H1 (cell line): ENCODE results near the gene SOX10. TPM values are rescaled to one million over a fixed set of nuclear protein-coding genes. Genes with fewer than 3 reads are reported as not detected.

ENCODE experiments used
- CTCF ChIA-PET: fragments of 300-600 bp; sonication (Branson Sonifier 250); formaldehyde crosslinking; loops from one replicate; lab custom pipeline; 2021; ENCODE audit not compliant: partially characterized antibody; lab: Charles Lee
- POLR2A ChIA-PET: fragments of 300-600 bp; sonication (Branson Sonifier 250); formaldehyde crosslinking; loops from one replicate; lab custom pipeline; 2021; ENCODE audit warnings: inconsistent platforms; ENCODE audit not compliant: partially characterized antibody; lab: Charles Lee
- DNase-seq, 2 experiments: peaks; one replicate each; pipeline versions ENCODE4 v3.0.0 to v3.0.0-alpha.2; 2010 to 2022; ENCODE audit warnings: low spot score in 2 of 2, low read depth in 1 of 2, mixed read lengths in 1 of 2
- FAIRE-seq: peaks from 2 replicates; lab custom pipeline; 2011; peaks lifted over from hg19 to GRCh38; lab: Jason Lieb, UNC
- H2AFZ ChIP-seq: 2 replicates; pipeline ENCODE4 v1.8.1; 2012; ENCODE audit warnings: low read length, inconsistent platforms
- H2AK5ac ChIP-seq: 2 replicates; pipeline ENCODE4 v1.6.1; 2013; ENCODE audit warnings: low read depth, low read length
- H2BK120ac ChIP-seq: replicated peaks from 2 replicates; pipeline ENCODE3; 2013; ENCODE audit warnings: low read depth, low read length, inconsistent platforms
- H2BK12ac ChIP-seq: 2 replicates; pipeline ENCODE4 v1.6.1; 2013; ENCODE audit warnings: low read depth, low read length
- H2BK15ac ChIP-seq: 2 replicates; pipeline ENCODE4 v1.6.1; 2013; ENCODE audit warnings: low read length
- H2BK20ac ChIP-seq: 2 replicates; pipeline ENCODE4 v1.6.1; 2013; ENCODE audit warnings: low read length
- H2BK5ac ChIP-seq: 2 replicates; pipeline ENCODE4 v1.6.1; 2013; ENCODE audit warnings: low read depth, low read length
- H3K14ac ChIP-seq: 2 replicates; pipeline ENCODE4 v1.6.1; 2013; ENCODE audit warnings: inconsistent platforms; ENCODE audit not compliant: insufficient read length
- H3K18ac ChIP-seq: 2 replicates; pipeline ENCODE4 v1.6.1; 2013; ENCODE audit warnings: low read length; ENCODE audit errors: extremely low read depth
- H3K23ac ChIP-seq: 2 replicates; pipeline ENCODE4 v1.6.1; 2013; ENCODE audit warnings: inconsistent platforms; ENCODE audit not compliant: insufficient read length
- H3K23me2 ChIP-seq: 2 replicates; pipeline ENCODE4 v1.6.1; 2013; ENCODE audit warnings: low read depth, low read length
- H3K27ac ChIP-seq: 2 replicates; pipeline ENCODE4 v1.6.1; 2011; ENCODE audit warnings: low read depth, low read length, inconsistent platforms
- H3K27me3 ChIP-seq, 4 experiments: replicated peaks in 1 of 4; 1 replicate in 1 of 4; 2 replicates in 3 of 4; pipeline versions ENCODE4 v1.6.1 to v1.8.1; 2011 to 2013; ENCODE audit warnings: low read length in 3 of 4, mild to moderate bottlenecking in 3 of 4, inconsistent platforms in 2 of 4, mixed read lengths in 2 of 4, moderate library complexity in 1 of 4; ENCODE audit not compliant: control insufficient read depth in 3 of 4, insufficient read depth in 3 of 4; ENCODE audit errors: extremely low read depth in 1 of 4
- H3K36me3 ChIP-seq, 4 experiments: 2 replicates each; pipeline versions ENCODE4 v1.6.1 to v1.8.1; 2011 to 2013; ENCODE audit warnings: mild to moderate bottlenecking in 4 of 4, low read length in 3 of 4, moderate library complexity in 2 of 4, control low read depth in 1 of 4, inconsistent platforms in 1 of 4; ENCODE audit not compliant: insufficient read depth in 4 of 4, control insufficient read depth in 2 of 4
- H3K4ac ChIP-seq: replicated peaks from 2 replicates; pipeline ENCODE3; 2013; ENCODE audit warnings: low read length, low read depth, mixed read lengths, inconsistent platforms; ENCODE audit not compliant: insufficient read length
- H3K4me1 ChIP-seq, 4 experiments: replicated peaks in 1 of 4; 1 replicate in 1 of 4; 2 replicates in 3 of 4; pipeline versions ENCODE4 v1.6.1 to v1.8.1; 2011 to 2013; ENCODE audit warnings: low read length in 3 of 4, inconsistent platforms in 2 of 4, mixed read lengths in 1 of 4; ENCODE audit not compliant: insufficient read depth in 4 of 4, control insufficient read depth in 3 of 4
- H3K4me2 ChIP-seq, 2 experiments: 2 replicates each; pipeline versions ENCODE4 v1.6.1 to v1.8.1; 2011 to 2013; ENCODE audit warnings: low read depth in 2 of 2, low read length in 2 of 2, control low read depth in 1 of 2, inconsistent platforms in 1 of 2, mild to moderate bottlenecking in 1 of 2; ENCODE audit not compliant: insufficient read depth in 1 of 2
- H3K4me3 ChIP-seq, 4 experiments: fragments of 200-600, 300-600 bp in 1 of 4; sonication (generic), shearing (Covaris generic), sonication (Bioruptor Twin) in 1 of 4; 2 replicates each; pipeline versions ENCODE4 v1.5.1 to v1.8.1; 2011 to 2016; ENCODE audit warnings: low read length in 4 of 4, low read depth in 3 of 4, control low read depth in 2 of 4, inconsistent platforms in 2 of 4, mild to moderate bottlenecking in 2 of 4, mixed read lengths in 1 of 4, moderate library complexity in 1 of 4; ENCODE audit not compliant: insufficient read depth in 2 of 4; ENCODE audit errors: extremely low read depth in 1 of 4
- H3K56ac ChIP-seq: replicated peaks from 2 replicates; pipeline ENCODE3; 2013; ENCODE audit warnings: low read depth, mild to moderate bottlenecking, mixed read lengths, low read length, inconsistent platforms; ENCODE audit not compliant: insufficient read length
- H3K79me1 ChIP-seq: 2 replicates; pipeline ENCODE4 v1.6.1; 2013; ENCODE audit warnings: low read depth, low read length, control low read depth
- H3K79me2 ChIP-seq, 2 experiments: 2 replicates each; pipeline versions ENCODE4 v1.6.1 to v1.8.1; 2012 to 2013; ENCODE audit warnings: low read length in 2 of 2, mild to moderate bottlenecking in 2 of 2, inconsistent platforms in 1 of 2; ENCODE audit not compliant: insufficient read depth in 2 of 2, control insufficient read depth in 1 of 2
- H3K9ac ChIP-seq, 4 experiments: replicated peaks in 1 of 4; 1 replicate in 1 of 4; 2 replicates in 3 of 4; pipeline versions ENCODE4 v1.6.1 to v1.8.1; 2011 to 2013; ENCODE audit warnings: low read depth in 3 of 4, low read length in 3 of 4, control low read depth in 2 of 4, mild to moderate bottlenecking in 2 of 4, moderate library complexity in 2 of 4, inconsistent platforms in 1 of 4; ENCODE audit errors: extremely low read depth in 1 of 4
- H3K9me3 ChIP-seq, 2 experiments: 2 replicates each; pipeline versions ENCODE4 v1.6.1 to v1.8.1; 2012 to 2013; ENCODE audit warnings: mild to moderate bottlenecking in 2 of 2, moderate library complexity in 2 of 2, control low read depth in 1 of 2, inconsistent platforms in 1 of 2, low read depth in 1 of 2, low read length in 1 of 2, mixed read lengths in 1 of 2; ENCODE audit not compliant: insufficient read depth in 2 of 2
- H4K20me1 ChIP-seq, 2 experiments: replicated peaks in 1 of 2; 2 replicates each; pipeline versions ENCODE3 to v1.8.1; 2011 to 2013; ENCODE audit warnings: inconsistent platforms in 2 of 2, low read length in 2 of 2, mild to moderate bottlenecking in 1 of 2; ENCODE audit not compliant: insufficient read depth in 2 of 2, control insufficient read depth in 1 of 2
- H4K5ac ChIP-seq: 2 replicates; pipeline ENCODE4 v1.6.1; 2013; ENCODE audit warnings: low read length, low read depth, mixed read lengths, inconsistent platforms; ENCODE audit not compliant: insufficient read length
- H4K8ac ChIP-seq: 2 replicates; pipeline ENCODE4 v1.8.0; 2013; ENCODE audit warnings: mild to moderate bottlenecking, moderate library complexity, low read length, inconsistent platforms; ENCODE audit not compliant: insufficient read depth; ENCODE audit errors: extremely low read depth
- H4K91ac ChIP-seq: replicated peaks from 2 replicates; pipeline ENCODE3; 2013; ENCODE audit warnings: low read length, mixed read lengths, inconsistent platforms; ENCODE audit not compliant: insufficient read length
- RNF2 ChIP-seq: fragments of 200-900, 300-1000 bp; sonication (generic); IDR thresholded peaks from 2 replicates; pipeline ENCODE4 v1.7.1; 2016; ENCODE audit warnings: borderline replicate concordance, low read depth, mild to moderate bottlenecking, antibody characterized with exemption, low read length; ENCODE audit not compliant: poor library complexity, severe bottlenecking; ENCODE audit errors: missing control alignments
- WGBS, 2 experiments: shearing (Covaris generic) in 1 of 2; methylation state at CpG; one replicate each; pipeline versions ENCODE4 v1.1.6 to v1.1.7; 2013 to 2015; ENCODE audit warnings: low lambda C conversion rate in 2 of 2, mixed read lengths in 2 of 2, inconsistent platforms in 1 of 2, low coverage in 1 of 2, missing lambda C conversion rate in 1 of 2; ENCODE audit not compliant: insufficient replicate concordance in 2 of 2, insufficient coverage in 1 of 2, insufficient read length in 1 of 2; ENCODE audit errors: extremely low coverage in 1 of 2, missing lambda C conversion rate in 1 of 2; 5-methylcytosine and 5-hydroxymethylcytosine counted together
- polyA plus RNA-seq, 7 experiments: library from polyadenylated mRNA; depleted of rRNA in 3 of 7; stranded (reverse) in 5 of 7; unstranded in 2 of 7; fragments of >200 nt in 5 of 7; fragments of 200-250 nt in 2 of 7; gene quantifications; 1 replicate in 5 of 7; 2 replicates in 1 of 7; 4 replicates in 1 of 7; pipeline versions ENCODE4 v1.2.1 to v1.2.3, GENCODE V29; 2011 to 2013; ENCODE audit warnings: missing spikeins in 2 of 7, mixed read lengths in 2 of 7
- total RNA-seq: library from RNA; stranded (reverse); fragmentation: NEBNext Ultra II Directional; extraction: Animal tissue kit (Norgen Biotek cat#: 25700); gene quantifications from 2 replicates; pipeline ENCODE4 v1.2.1, GENCODE V29; 2021

SOX10 gene
- total and polyA plus RNA-seq, 2 of the 8 experiments (the other 6 are each of a cell fraction or from before 2014, with no cell fraction given): 2.7 TPM

- no peaks in the 10 kb centered on the region for H3K79me2 ChIP-seq
- 0 out of 2 replicates have a peak overlapping the region, but pooled peaks have one; percentile 87 for H2BK12ac ChIP-seq
- no peak overlapping the region for H3K14ac ChIP-seq
- no peak overlapping the region for H3K4me2 ChIP-seq
- H2BK20ac ChIP-seq: no peak overlapping the region
- H4K20me1 ChIP-seq: peaks cover 0 to 3% of the 10 kb centered on the region in 2 experiments
- no peak overlapping the region for H3K18ac ChIP-seq
- POLR2A ChIA-PET: no interaction called here
- CTCF ChIA-PET: no interaction called here
- H4K91ac ChIP-seq: no peak overlapping the region
- WGBS, 2 experiments: 88% methylated on average over 7 of the region's 8 CpGs; no CpG with 5 or more reads in 1 of the 2 experiments
- H3K9me3 ChIP-seq: no peaks in the 10 kb centered on the region
- DNase-seq: no peak
- peak overlapping the region; percentile 97 for H2AK5ac ChIP-seq
- peaks cover 0 to 8% (median under 1%) of the 10 kb centered on the region in 4 experiments; a peak in 4 of 7 replicates for H3K4me1 ChIP-seq
- no peak overlapping the region for H2BK15ac ChIP-seq
- H3K4me3 ChIP-seq: no peak overlapping the region
- no peaks in the 10 kb centered on the region for H3K79me1 ChIP-seq
- no peak overlapping the region for H2BK120ac ChIP-seq
- H3K27me3 ChIP-seq: 0 out of 7 replicates have a peak, but pooled peaks cover 0 to 5% (median 0%) of the 10 kb centered on the region in 4 experiments
- peaks cover 3% of the 10 kb centered on the region; the same call in 1 of the 2 replicates for H3K23me2 ChIP-seq
- no peak overlapping the region for H2AFZ ChIP-seq
- no peak for FAIRE-seq
- H3K27ac ChIP-seq: no peak overlapping the region
- TF ChIP-seq RNF2: no peak
- H3K23ac ChIP-seq: no peak overlapping the region
- no peak overlapping the region for H4K5ac ChIP-seq
- H3K56ac ChIP-seq: no peak overlapping the region
- H3K4ac ChIP-seq: no peak overlapping the region
- H4K8ac ChIP-seq: no peak overlapping the region
- no peak overlapping the region for H3K9ac ChIP-seq
- H3K36me3 ChIP-seq: no peaks in the 10 kb centered on the region
- no peak overlapping the region; the same call in 1 of the 2 replicates for H2BK5ac ChIP-seq
These were observed 41.2 kb upstream of the SOX10 start for GRCh38 chr22:38025514-38025913.
